22Rv1 (cell line): ENCODE measurements around the gene EPHA3.

Experiments
- ZFX ChIP-seq: fragments of 450-650 bp; IDR thresholded peaks from 2 replicates; pipeline ENCODE4 v1.6.1; 2017; ENCODE audit warnings: antibody characterized with exemption, borderline replicate concordance
- TF ChIP-seq, protein P1 (sequence below): fragments of 450-650 bp; IDR thresholded peaks from 2 replicates; pipeline ENCODE4 v1.5.1; 2017; ENCODE audit warnings: mild to moderate bottlenecking

DNA sequence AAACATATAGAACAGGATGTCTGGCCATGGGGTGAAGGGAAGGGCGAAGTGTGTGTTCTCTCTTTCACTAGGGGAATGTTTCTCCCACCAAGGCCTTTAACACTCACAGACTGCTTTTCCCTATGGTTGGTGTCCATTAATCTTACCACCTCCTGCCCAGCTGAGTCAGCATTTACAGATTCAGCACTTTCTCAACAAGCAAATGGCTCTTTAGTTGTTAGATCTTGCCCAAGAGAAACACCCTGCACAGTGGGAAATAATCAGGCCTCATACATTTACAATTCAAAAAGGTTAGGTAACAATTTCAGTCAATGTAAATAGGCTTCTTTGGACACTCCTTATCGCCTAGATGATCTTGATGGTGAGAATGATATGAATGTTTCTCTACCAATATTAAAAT is 418.2 kb downstream of the EPHA3 start:
- TF ChIP-seq, protein P1, sequence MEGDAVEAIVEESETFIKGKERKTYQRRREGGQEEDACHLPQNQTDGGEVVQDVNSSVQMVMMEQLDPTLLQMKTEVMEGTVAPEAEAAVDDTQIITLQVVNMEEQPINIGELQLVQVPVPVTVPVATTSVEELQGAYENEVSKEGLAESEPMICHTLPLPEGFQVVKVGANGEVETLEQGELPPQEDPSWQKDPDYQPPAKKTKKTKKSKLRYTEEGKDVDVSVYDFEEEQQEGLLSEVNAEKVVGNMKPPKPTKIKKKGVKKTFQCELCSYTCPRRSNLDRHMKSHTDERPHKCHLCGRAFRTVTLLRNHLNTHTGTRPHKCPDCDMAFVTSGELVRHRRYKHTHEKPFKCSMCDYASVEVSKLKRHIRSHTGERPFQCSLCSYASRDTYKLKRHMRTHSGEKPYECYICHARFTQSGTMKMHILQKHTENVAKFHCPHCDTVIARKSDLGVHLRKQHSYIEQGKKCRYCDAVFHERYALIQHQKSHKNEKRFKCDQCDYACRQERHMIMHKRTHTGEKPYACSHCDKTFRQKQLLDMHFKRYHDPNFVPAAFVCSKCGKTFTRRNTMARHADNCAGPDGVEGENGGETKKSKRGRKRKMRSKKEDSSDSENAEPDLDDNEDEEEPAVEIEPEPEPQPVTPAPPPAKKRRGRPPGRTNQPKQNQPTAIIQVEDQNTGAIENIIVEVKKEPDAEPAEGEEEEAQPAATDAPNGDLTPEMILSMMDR: no peak
- no peak for TF ChIP-seq ZFX
